Measurements from ENCODE around the gene LZTR1. TPM values are rescaled to one million over a fixed set of nuclear protein-coding genes. Genes with fewer than 3 reads are reported as not detected.
A peak's percentile ranks its signal among the peaks of the same experiment; 100 is the strongest.

Gene LZTR1
- total and polyA plus RNA-seq, 10 of the 15 experiments (the other 5 are each of a cell fraction or from before 2014, with no cell fraction given): 0.82 to 50.3 (median 19.3) TPM

DNA sequence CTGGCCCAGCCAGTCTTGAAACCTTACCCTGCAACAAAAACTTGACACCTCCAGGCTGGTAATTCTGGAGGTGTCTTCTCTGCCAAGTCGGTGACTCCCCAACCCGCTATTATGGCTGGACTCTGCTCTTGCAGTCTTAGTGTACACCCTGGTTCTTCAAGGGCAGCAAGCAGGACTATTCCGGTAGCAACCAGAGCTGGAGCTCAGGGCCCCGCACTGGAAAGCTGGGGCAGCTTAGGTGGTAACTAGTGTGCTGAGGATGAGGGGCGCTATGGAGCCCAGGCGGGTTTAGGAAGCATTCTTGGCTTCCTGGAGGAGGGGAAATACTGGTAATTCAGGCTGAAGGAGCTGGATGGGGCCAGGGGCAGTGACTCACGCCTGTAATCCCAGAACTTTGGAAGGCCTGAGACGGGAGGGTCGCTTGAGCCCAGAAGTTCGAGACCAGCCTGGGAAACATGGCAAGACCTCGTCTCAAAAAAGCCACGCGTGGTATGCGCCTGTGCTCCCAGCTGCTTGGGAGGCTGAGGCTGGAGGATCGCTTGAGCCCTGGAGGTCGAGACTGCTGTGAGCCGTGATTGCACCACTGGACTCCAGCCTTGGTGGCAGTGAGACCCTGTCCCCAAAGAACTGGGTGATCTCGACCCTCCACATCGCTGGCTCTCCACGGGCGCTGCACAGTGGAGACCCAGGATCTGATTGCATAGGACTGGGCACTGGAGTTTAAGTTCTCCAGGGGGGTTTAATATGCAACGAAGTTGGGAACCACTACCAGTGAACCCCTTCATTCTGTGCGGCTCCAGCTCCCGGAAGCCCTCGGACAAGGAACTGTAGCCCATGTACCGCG, 25.6 kb upstream of the LZTR1 start:
- RAD21 ChIA-PET (ENCODE audit: unreplicated experiment): interaction anchor here (0.8 to 1.6 kb wide), 3 partner anchors 34 to 71 kb away, joined by 3 to 4 read pairs (median 3); no protein-coding TSS in a partner anchor
- POLR2A ChIA-PET: interaction anchor here (0.6 kb wide), 1 partner anchor 794 kb away, joined by 3 read pairs; no protein-coding TSS in a partner anchor
- 73% methylated on average over 27 of the region's 27 CpGs for WGBS (ENCODE audit: insufficient coverage, insufficient replicate concordance, low lambda C conversion rate, missing lambda C conversion rate)
- Histone ChIP-seq H2AFZ (ENCODE audit: control insufficient read depth, low read depth, low read length) (peak overlapping the region; percentile 64), H3K27ac (ENCODE audit: control insufficient read depth, insufficient read depth) (no peak overlapping the region), H4K20me1 (ENCODE audit: control insufficient read depth, insufficient read depth) (peaks cover 2% of the 10 kb centered on the region), H3K36me3 (ENCODE audit: control insufficient read depth in 2 of 2, insufficient read depth in 2 of 2, low read length in 1 of 2) (peaks cover 3 to 22% of the 10 kb centered on the region in 2 experiments), H3K79me2 (ENCODE audit: control insufficient read depth, insufficient read depth, low read length) (no peaks in the 10 kb centered on the region; the same call in 1 of the 2 replicates), H3K4me1 (ENCODE audit: control insufficient read depth, insufficient read depth, low read length) (peaks cover 5% of the 10 kb centered on the region; the same call in 1 of the 2 replicates), H3K4me2 (ENCODE audit: control insufficient read depth, insufficient read depth) (peak overlapping the region; percentile 90), H3K9ac (ENCODE audit: control insufficient read depth, insufficient read depth, low read length) (peak overlapping the region; percentile 68), H3K4me3 (peak overlapping the region; percentile 75), H3K27me3 (replicated peaks in 1 of 2; ENCODE audit: control insufficient read depth in 2 of 2, insufficient read depth in 2 of 2, low read length in 1 of 2) (no peaks in the 10 kb centered on the region; a peak in 1 of 4 replicates), H3K9me3 (replicated peaks; ENCODE audit: control insufficient read depth, insufficient read depth, low read length) (no peaks in the 10 kb centered on the region)
- no peak for DNase-seq (ENCODE audit: low read depth, low spot score)
- SMC1A ChIA-PET (ENCODE audit: uncharacterized antibody, unreplicated experiment): interaction anchor here (0.6 to 1.1 kb wide), 2 partner anchors 31 to 51 kb away, joined by 3 read pairs; no protein-coding TSS in a partner anchor
- peak; percentile 27 for FAIRE-seq
- intact Hi-C loops (cut with micrococcal nuclease; ENCODE audit: unreplicated experiment): no loop called here
- in situ Hi-C loops (cut with MboI): no loop called here
- TF ChIP-seq MTA3 (IDR thresholded peaks at IDR 0.05; ENCODE audit: borderline replicate concordance, low read length): 0 out of 2 replicates have a peak, but pooled peaks have one; percentile 47
- no peak for TF ChIP-seq RBBP5 (conservative IDR thresholded peaks at IDR 0.05)
- TF ChIP-seq, protein P1, sequence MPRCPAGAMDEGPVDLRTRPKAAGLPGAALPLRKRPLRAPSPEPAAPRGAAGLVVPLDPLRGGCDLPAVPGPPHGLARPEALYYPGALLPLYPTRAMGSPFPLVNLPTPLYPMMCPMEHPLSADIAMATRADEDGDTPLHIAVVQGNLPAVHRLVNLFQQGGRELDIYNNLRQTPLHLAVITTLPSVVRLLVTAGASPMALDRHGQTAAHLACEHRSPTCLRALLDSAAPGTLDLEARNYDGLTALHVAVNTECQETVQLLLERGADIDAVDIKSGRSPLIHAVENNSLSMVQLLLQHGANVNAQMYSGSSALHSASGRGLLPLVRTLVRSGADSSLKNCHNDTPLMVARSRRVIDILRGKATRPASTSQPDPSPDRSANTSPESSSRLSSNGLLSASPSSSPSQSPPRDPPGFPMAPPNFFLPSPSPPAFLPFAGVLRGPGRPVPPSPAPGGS (IDR thresholded peaks at IDR 0.05; ENCODE audit: borderline replicate concordance, insufficient read depth, low read depth, low read length, poor library complexity, severe bottlenecking): peak; percentile 6
- CTCF ChIA-PET: interaction anchor here (1.5 kb wide), 1 partner anchor 36 kb away, joined by 4 read pairs; no protein-coding TSS in a partner anchor
- no TSS peak for BruUV-seq (replicated peaks)
- no peak; the same call in none of the 3 replicates for ATAC-seq
